Neural crest cell (in vitro differentiated cells): Measurements from ENCODE around the gene FANCG. TPM values are rescaled to one million over a fixed set of nuclear protein-coding genes. Genes with fewer than 3 reads are reported as not detected.
A peak's percentile ranks its signal among the peaks of the same experiment; 100 is the strongest.

Experiments used
- DNase-seq: peaks from one replicate; pipeline ENCODE4 v3.0.0; 2021; ENCODE audit warnings: low read depth, mixed read lengths, low spot score
- H3K27ac Mint-ChIP-seq: one replicate; pipeline ENCODE4 v1.8.0; 2021; ENCODE audit warnings: mild to moderate bottlenecking, mixed read lengths; ENCODE audit not compliant: unreplicated experiment
- H3K27me3 Mint-ChIP-seq: 2 replicates; pipeline ENCODE4 v1.8.0; 2021; ENCODE audit warnings: low read depth, mild to moderate bottlenecking, mixed read lengths
- H3K36me3 Mint-ChIP-seq: 2 replicates; pipeline ENCODE4 v1.8.0; 2021; ENCODE audit warnings: low read depth, mild to moderate bottlenecking, mixed read lengths
- H3K4me1 Mint-ChIP-seq: 2 replicates; pipeline ENCODE4 v1.8.0; 2021; ENCODE audit warnings: mixed read lengths
- H3K4me3 Mint-ChIP-seq: one replicate; pipeline ENCODE4 v1.8.0; 2021; ENCODE audit warnings: mild to moderate bottlenecking, mixed read lengths
- H3K9me3 Mint-ChIP-seq: 2 replicates; pipeline ENCODE4 v1.8.0; 2021; ENCODE audit warnings: mixed read lengths
- total RNA-seq: library from RNA; stranded (reverse); gene quantifications from 2 replicates; pipeline ENCODE4 v1.2.1, GENCODE V29; 2021
- TF ChIP-seq, protein P1 (sequence below): fragments of 200-600 bp; sonication (generic); conservative IDR thresholded peaks from 2 replicates; pipeline ENCODE4 v1.5.0; 2021; ENCODE audit warnings: antibody characterized with exemption, mild to moderate bottlenecking

The FANCG gene
- total RNA-seq, 1 donor from 2014 or later = 126 TPM

GRCh38 chr9:35114840-35115628 is 35.3 kb upstream of the FANCG start:
- Mint-ChIP-seq H3K4me3 (peak overlapping the region; percentile 86), H3K9me3 (no peaks in the 10 kb centered on the region), H3K27ac (peak overlapping the region; percentile 94), H3K27me3 (peaks cover 2% of the 10 kb centered on the region), H3K4me1 (peaks cover 64% of the 10 kb centered on the region), H3K36me3 (no peaks in the 10 kb centered on the region)
- DNase-seq = peak; percentile 25
- TF ChIP-seq, protein P1, sequence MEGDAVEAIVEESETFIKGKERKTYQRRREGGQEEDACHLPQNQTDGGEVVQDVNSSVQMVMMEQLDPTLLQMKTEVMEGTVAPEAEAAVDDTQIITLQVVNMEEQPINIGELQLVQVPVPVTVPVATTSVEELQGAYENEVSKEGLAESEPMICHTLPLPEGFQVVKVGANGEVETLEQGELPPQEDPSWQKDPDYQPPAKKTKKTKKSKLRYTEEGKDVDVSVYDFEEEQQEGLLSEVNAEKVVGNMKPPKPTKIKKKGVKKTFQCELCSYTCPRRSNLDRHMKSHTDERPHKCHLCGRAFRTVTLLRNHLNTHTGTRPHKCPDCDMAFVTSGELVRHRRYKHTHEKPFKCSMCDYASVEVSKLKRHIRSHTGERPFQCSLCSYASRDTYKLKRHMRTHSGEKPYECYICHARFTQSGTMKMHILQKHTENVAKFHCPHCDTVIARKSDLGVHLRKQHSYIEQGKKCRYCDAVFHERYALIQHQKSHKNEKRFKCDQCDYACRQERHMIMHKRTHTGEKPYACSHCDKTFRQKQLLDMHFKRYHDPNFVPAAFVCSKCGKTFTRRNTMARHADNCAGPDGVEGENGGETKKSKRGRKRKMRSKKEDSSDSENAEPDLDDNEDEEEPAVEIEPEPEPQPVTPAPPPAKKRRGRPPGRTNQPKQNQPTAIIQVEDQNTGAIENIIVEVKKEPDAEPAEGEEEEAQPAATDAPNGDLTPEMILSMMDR = no peak

DNA sequence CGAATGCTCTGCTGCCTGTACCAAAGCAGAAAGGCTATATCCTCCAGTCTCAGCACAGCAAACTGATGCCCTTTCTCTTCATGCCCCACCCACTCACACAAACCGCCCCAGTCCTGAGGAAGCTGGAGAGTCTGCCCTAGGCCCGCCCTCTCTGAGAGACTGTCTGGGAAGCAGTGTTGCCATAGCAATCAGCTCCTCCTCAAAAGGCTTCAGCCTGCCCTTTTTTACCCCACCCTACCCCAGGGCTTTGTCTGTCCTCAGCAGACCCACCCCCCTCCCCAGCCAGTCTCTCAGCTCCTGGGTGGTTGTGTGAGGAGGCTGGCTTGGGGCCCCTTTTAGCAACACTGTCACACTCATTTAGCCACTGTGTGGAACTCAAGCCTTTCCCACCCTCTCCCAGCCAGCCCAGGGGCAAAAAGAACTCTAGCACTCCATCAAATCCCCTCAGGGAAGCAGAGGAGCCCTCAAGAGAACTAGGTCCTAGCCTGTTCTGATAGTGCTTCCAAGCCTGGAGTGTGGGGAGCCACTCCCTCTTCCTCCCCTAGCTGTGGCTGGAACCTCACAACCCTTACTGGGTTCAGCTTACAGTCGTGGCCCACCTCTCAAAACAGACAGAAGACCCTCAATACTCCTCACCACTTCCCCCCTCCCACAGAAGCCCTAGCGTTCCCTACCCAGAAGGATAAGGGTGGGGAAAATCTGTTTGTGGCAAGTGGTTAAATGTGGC is 34.5 kb upstream of the FANCG start:
- DNase-seq = peak; percentile 79
- Mint-ChIP-seq H3K27ac (peak overlapping the region; percentile 94), H3K9me3 (no peaks in the 10 kb centered on the region), H3K27me3 (peaks cover 2% of the 10 kb centered on the region), H3K36me3 (no peaks in the 10 kb centered on the region), H3K4me3 (peak overlapping the region; percentile 86), H3K4me1 (peaks cover 70% of the 10 kb centered on the region)
- TF ChIP-seq, protein P1 = no peak

DNA sequence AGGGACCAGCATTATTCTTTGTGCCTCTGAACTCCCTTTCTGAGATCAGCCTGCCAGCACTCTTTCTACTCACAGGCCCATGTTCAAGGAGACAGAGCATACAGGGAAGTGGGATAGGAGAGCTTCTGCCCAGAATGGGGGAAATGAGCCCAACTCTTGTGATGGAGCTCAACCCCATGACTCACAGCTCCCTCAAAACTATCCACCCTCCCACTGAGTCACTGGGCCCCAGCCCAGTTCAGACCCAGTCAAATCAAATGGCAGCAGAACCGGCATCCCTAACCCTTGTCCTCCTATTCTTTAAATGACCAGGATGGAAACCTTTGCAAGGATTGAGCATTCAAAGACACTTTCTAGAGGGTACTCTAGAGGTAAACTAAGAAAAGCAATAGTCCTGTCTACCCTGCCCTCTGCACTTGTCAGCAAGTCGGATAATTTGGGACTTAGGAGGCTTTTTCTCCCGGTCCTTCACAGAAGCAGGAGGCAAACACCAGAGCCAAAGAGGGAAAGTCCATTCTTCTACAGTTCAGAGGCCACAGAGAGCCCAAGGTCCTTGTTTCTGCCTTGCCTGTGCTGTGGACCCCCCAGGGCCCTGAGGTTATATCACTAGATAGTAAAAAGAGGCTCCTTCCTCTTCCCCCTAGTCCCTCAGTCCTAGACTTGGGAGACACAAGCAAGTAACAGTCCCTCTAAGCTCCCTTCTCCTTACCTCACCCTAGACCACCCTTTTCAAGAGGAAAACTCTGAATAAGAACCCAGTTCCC is 32.7 kb upstream of the FANCG start:
- H3K4me1 Mint-ChIP-seq = peaks cover 68% of the 10 kb centered on the region
- TF ChIP-seq, protein P1 = no peak
- no peaks in the 10 kb centered on the region for H3K9me3 Mint-ChIP-seq
- H3K36me3 Mint-ChIP-seq = no peaks in the 10 kb centered on the region
- peak overlapping the region; percentile 63 for H3K27ac Mint-ChIP-seq
- no peak for DNase-seq
- peak overlapping the region; percentile 94 for H3K4me3 Mint-ChIP-seq
- peaks cover 2% of the 10 kb centered on the region for H3K27me3 Mint-ChIP-seq

DNA sequence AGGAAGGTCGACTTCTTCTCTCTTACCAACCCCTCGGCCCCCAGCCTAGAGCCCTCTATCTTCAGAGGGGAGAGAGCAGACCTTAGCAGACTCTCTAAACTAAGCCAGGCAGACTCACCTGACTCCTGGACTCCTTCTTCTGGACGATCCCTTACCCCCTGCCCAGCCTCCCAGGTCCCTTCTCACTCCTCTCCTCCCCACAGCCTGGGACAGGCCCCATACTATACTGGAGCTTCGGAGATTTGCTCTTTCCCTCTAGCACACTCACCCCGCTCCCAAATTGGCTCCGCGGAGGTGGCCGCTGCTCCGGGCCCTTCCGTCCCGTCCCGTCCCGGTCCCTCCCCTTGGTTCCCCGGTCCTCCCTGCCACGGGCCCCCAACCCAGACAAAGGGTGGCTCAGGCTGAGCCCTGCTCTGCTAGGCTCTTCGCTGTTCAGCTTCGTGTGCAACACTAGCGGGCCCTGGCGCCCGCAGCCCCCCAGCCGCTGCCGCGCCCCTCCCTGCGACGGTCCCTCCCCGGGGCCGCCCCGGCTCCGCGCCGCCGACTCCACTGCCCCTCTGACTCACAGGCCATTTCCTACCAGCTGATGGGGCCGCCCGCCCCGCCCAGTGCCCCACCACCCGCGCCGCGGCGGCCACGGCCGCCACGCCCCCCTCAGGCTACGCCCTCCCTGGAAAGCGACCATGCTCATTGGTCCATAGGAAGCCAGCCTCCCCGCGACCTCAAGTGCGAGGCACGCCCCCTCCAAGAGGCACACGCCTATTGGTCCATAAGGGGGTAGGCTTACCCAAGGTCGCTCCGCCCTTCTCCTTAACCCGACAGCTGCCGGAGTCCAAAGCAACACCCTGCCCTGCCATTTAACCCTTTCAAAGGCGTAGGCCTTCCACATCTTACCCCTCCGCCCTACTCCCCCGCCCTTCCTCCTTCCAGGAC is 31.5 kb upstream of the FANCG start:
- Mint-ChIP-seq H3K27ac (peak overlapping the region; percentile 51), H3K9me3 (no peaks in the 10 kb centered on the region), H3K4me1 (peaks cover 58% of the 10 kb centered on the region), H3K4me3 (peak overlapping the region; percentile 94), H3K27me3 (no peaks in the 10 kb centered on the region), H3K36me3 (no peaks in the 10 kb centered on the region)
- DNase-seq = peak; percentile 88
- TF ChIP-seq, protein P1 = no peak
